OCI-LY7 (cell line): ENCODE measurements around the gene ZNF844. TPM values are rescaled to one million over a fixed set of nuclear protein-coding genes. Genes with fewer than 3 reads are reported as not detected.
"Not testable (repeated sequence)": the region's sequence is repeated elsewhere in the genome, so short reads cannot be mapped to it uniquely, and the experiment has no call there.

Experiments used
- BruUV-seq: library from RNA; stranded (reverse); fragments of 400-500 nt; replicated peaks from 2 replicates; lab custom pipeline; 2021; lab: Mats Ljungman, UMichigan
- CTCF ChIA-PET: fragments of 300-600 bp; sonication (Branson Sonifier 250); formaldehyde crosslinking; loops from one replicate; lab custom pipeline; 2022; ENCODE audit warnings: antibody characterized with exemption; ENCODE audit not compliant: unreplicated experiment; lab: Charles Lee
- POLR2A ChIA-PET: fragments of 300-600 bp; sonication (Branson Sonifier 250); formaldehyde crosslinking; loops from one replicate; lab custom pipeline; 2022; ENCODE audit warnings: antibody characterized with exemption; lab: Charles Lee
- DNase-seq: peaks from one replicate; pipeline ENCODE4 v3.0.0-alpha.2; 2015; ENCODE audit warnings: low spot score
- H2AFZ ChIP-seq: fragments of 200-600 bp; sonication (generic), shearing (Covaris generic); 2 replicates; pipeline ENCODE4 v1.6.1; 2014; ENCODE audit warnings: mild to moderate bottlenecking, antibody characterized with exemption, low read length, moderate library complexity
- H3K27ac ChIP-seq: fragments of 200-600 bp; sonication (generic); 2 replicates; pipeline ENCODE4 v1.5.1; 2014; ENCODE audit warnings: mixed run types, low read depth, mild to moderate bottlenecking, moderate library complexity, low read length, inconsistent platforms; ENCODE audit not compliant: poor library complexity, severe bottlenecking
- H3K36me3 ChIP-seq: fragments of 200-600 bp; sonication (generic); 2 replicates; pipeline ENCODE4 v1.6.1; 2014; ENCODE audit warnings: mild to moderate bottlenecking, antibody characterized with exemption, low read length, moderate library complexity, mixed read lengths; ENCODE audit not compliant: insufficient read depth
- H3K4me1 ChIP-seq: fragments of 200-600 bp; sonication (generic); 2 replicates; pipeline ENCODE4 v1.5.1; 2014; ENCODE audit warnings: mild to moderate bottlenecking, low read length; ENCODE audit not compliant: insufficient read depth, poor library complexity, severe bottlenecking
- H3K4me2 ChIP-seq: fragments of 200-600 bp; sonication (generic); 2 replicates; pipeline ENCODE4 v1.6.1; 2014; ENCODE audit warnings: mild to moderate bottlenecking, low read length
- H3K4me3 ChIP-seq: fragments of 200-600 bp; sonication (generic); 2 replicates; pipeline ENCODE4 v1.5.1; 2014; ENCODE audit warnings: mild to moderate bottlenecking, low read depth, low read length; ENCODE audit not compliant: poor library complexity, severe bottlenecking
- H3K79me2 ChIP-seq: fragments of 200-600 bp; sonication (generic); 2 replicates; pipeline ENCODE4 v1.6.1; 2016; ENCODE audit warnings: low read depth, mild to moderate bottlenecking, low read length, moderate library complexity, mixed read lengths; ENCODE audit not compliant: insufficient read depth
- H3K9me2 ChIP-seq: fragments of 200-600 bp; sonication (generic); 2 replicates; pipeline ENCODE4 v1.6.1; 2016; ENCODE audit warnings: mild to moderate bottlenecking, low read length, mixed read lengths; ENCODE audit not compliant: insufficient read depth
- H3K9me3 ChIP-seq: fragments of 200-600 bp; sonication (generic); 2 replicates; pipeline ENCODE4 v1.6.1; 2014; ENCODE audit warnings: mild to moderate bottlenecking, mixed run types, low read length, mixed read lengths
- H4K20me1 ChIP-seq: fragments of 200-600 bp; sonication (generic); 2 replicates; pipeline ENCODE4 v1.6.1; 2014; ENCODE audit warnings: mild to moderate bottlenecking, antibody characterized with exemption, low read length, moderate library complexity, mixed read lengths; ENCODE audit not compliant: insufficient read depth
- CTCF ChIP-seq: fragments of 200-600 bp; sonication (generic); conservative IDR thresholded peaks from 2 replicates; pipeline ENCODE4 v1.5.1; 2014; ENCODE audit warnings: mild to moderate bottlenecking, antibody characterized with exemption, low read length, moderate library complexity, mixed read lengths
- EZH2phosphoT487 ChIP-seq: fragments of 200-600 bp; sonication (generic); IDR thresholded peaks from 2 replicates; pipeline ENCODE4 v1.6.1; 2018; ENCODE audit warnings: low read depth, borderline replicate concordance, mild to moderate bottlenecking, mixed run types, antibody characterized with exemption, low read length, moderate library complexity, mixed read lengths
- intact Hi-C: fragments of 100-400 bp; cut with micrococcal nuclease; formaldehyde crosslinking; loops from one replicate; pipeline ENCODE4 v1.10.0; 2022; ENCODE audit not compliant: unreplicated experiment
- total RNA-seq, 2 experiments: library from RNA; depleted of rRNA in 1 of 2; stranded (reverse); fragments of >200 nt in 1 of 2; shearing (Covaris generic) in 1 of 2; gene quantifications; 2 replicates each; pipeline ENCODE4 v1.2.3, GENCODE V29; 2014 to 2022

The ZNF844 gene
- total RNA-seq, 2 experiments from 2014 or later: 6.7 to 9.3 TPM

GRCh38 chr19:12095111-12095790, 30.7 kb downstream of the ZNF844 start:
- Histone ChIP-seq H3K4me3 (no peak overlapping the region), H3K27ac (no peak overlapping the region), H4K20me1 (no peaks in the 10 kb centered on the region), H3K4me1 (no peaks in the 10 kb centered on the region), H3K4me2 (no peak overlapping the region), H3K79me2 (no peaks in the 10 kb centered on the region), H2AFZ (no peak overlapping the region), H3K9me2 (no peaks in the 10 kb centered on the region), H3K9me3 (no peaks in the 10 kb centered on the region), H3K36me3 (no peaks in the 10 kb centered on the region)
- BruUV-seq: no TSS peak
- POLR2A ChIA-PET: no interaction called here
- CTCF ChIA-PET: no interaction called here
- no peak for DNase-seq
- no peak for TF ChIP-seq CTCF
- no peak for TF ChIP-seq EZH2phosphoT487
- intact Hi-C loops: loop anchor here (10.0 kb wide), 1 partner anchor 250 kb away; no protein-coding TSS in a partner anchor

GRCh38 chr19:12098040-12098439, 33.5 kb downstream of the ZNF844 start:
- no peaks in the 10 kb centered on the region for H3K36me3 ChIP-seq
- DNase-seq: no peak
- H3K4me2 ChIP-seq: no peak overlapping the region
- no peak overlapping the region for H2AFZ ChIP-seq
- no peaks in the 10 kb centered on the region for H3K4me1 ChIP-seq
- no peak overlapping the region for H3K27ac ChIP-seq
- POLR2A ChIA-PET: no interaction called here
- no peaks in the 10 kb centered on the region for H3K9me3 ChIP-seq
- TF ChIP-seq CTCF: no peak
- no peak for TF ChIP-seq EZH2phosphoT487
- H4K20me1 ChIP-seq: no peaks in the 10 kb centered on the region
- BruUV-seq: no TSS peak
- no peaks in the 10 kb centered on the region for H3K79me2 ChIP-seq
- H3K9me2 ChIP-seq: no peaks in the 10 kb centered on the region
- no peak overlapping the region for H3K4me3 ChIP-seq
- intact Hi-C loops: loop anchor here (10.0 kb wide), 1 partner anchor 247 kb away; no protein-coding TSS in a partner anchor
- CTCF ChIA-PET: no interaction called here

DNA sequence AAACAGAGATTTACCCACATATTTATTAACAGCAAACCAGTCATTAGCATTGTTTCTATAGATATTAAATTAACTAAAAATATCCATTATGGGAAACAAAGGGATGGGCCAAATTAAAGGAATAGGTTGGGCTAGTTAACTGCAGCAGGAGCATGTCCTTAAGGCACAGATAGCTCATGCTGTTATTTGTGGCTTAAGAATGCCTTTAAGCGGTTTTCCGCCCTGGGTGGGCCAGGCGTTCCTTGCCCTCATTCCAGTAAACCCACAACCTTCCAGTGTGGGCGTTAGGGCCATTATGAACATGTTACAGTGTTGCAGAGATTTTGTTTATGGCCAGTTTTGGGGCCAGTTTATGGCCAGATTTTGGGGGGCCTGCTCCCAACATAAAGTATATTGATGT, 39.4 kb downstream of the ZNF844 start:
- H3K9me3 ChIP-seq, H3K4me2 ChIP-seq, DNase-seq, H3K9me2 ChIP-seq, intact Hi-C loops, H4K20me1 ChIP-seq, H3K27ac ChIP-seq, BruUV-seq, CTCF ChIA-PET, POLR2A ChIA-PET, H3K36me3 ChIP-seq, H3K79me2 ChIP-seq, H3K4me3 ChIP-seq, H2AFZ ChIP-seq, H3K4me1 ChIP-seq: not testable (repeated sequence)
